Left lung (tissue), 10 donors: ENCODE measurements around the gene EFNB2. TPM values are rescaled to one million over a fixed set of nuclear protein-coding genes. Genes with fewer than 3 reads are reported as not detected.

Experiments used
- ATAC-seq: fragments of 200-7000 bp; cut with Tn5 transposase; one replicate; pipeline ENCODE4 v1.9.1; 2020; ENCODE audit warnings: moderate library complexity
- DNase-seq, 4 donors: peaks; one replicate each; pipeline ENCODE4 v3.0.0-alpha.2; 2013 to 2020
- H3K27ac ChIP-seq, 2 donors: fragments of 200-600 bp; sonication (generic) in 1 of 2; one replicate each; pipeline versions ENCODE4 v1.5.0 to v1.8.0; 2020 to 2021
- H3K27me3 ChIP-seq, 2 donors: fragments of 200-600 bp; sonication (generic) in 1 of 2; one replicate each; pipeline versions ENCODE4 v1.5.0 to v1.8.0; 2020 to 2021
- H3K36me3 ChIP-seq, 2 donors: fragments of 200-600 bp; sonication (generic) in 1 of 2; one replicate each; pipeline versions ENCODE4 v1.5.0 to v1.8.0; 2020 to 2021
- H3K4me1 ChIP-seq, 2 donors: fragments of 200-600 bp; one replicate each; pipeline ENCODE4 v1.8.0; 2021
- H3K4me3 ChIP-seq, 2 donors: fragments of 200-600 bp; sonication (generic) in 1 of 2; one replicate each; pipeline versions ENCODE4 v1.5.0 to v1.8.0; 2020 to 2021; ENCODE audit warnings: mild to moderate bottlenecking in 1 of 2
- H3K9me3 ChIP-seq, 2 donors: fragments of 200-600 bp; sonication (generic) in 1 of 2; one replicate each; pipeline versions ENCODE4 v1.5.0 to v1.8.0; 2020 to 2021
- intact Hi-C, 2 donors: fragments of 100-400 bp; cut with DNase I; formaldehyde crosslinking; loops; one replicate each; pipeline versions ENCODE4 v1.11.2 to v1.14.2; 2022
- polyA plus RNA-seq, 6 donors: library from polyadenylated mRNA; unstranded; fragments of 120-200 nt; gene quantifications; one replicate each; pipeline ENCODE4 v1.2.1, GENCODE V29; 2013; ENCODE audit not compliant: insufficient read length in 6 of 6
- total RNA-seq, 2 donors: library from RNA; stranded (reverse); fragmentation: NEBNext Ultra II Directional; extraction: Animal tissue kit (Norgen Biotek cat#: 25700); gene quantifications; one replicate each; pipeline ENCODE4 v1.2.1, GENCODE V29; 2021
- TF ChIP-seq, protein P1 (sequence below), 2 donors: fragments of 200-600 bp; sonication (generic) in 1 of 2; IDR thresholded peaks; one replicate each; pipeline versions ENCODE4 v1.5.0 to v1.8.0; 2021; ENCODE audit warnings: antibody characterized with exemption in 2 of 2
- donor health status: DM: no; HTN: yes; CAD: no.
- donor health status: DM: no; HTN: no; CAD: no.

Gene EFNB2
- total and polyA plus RNA-seq, 8 donors, result 39.6 to 95.6 (median 85.5) TPM

DNA sequence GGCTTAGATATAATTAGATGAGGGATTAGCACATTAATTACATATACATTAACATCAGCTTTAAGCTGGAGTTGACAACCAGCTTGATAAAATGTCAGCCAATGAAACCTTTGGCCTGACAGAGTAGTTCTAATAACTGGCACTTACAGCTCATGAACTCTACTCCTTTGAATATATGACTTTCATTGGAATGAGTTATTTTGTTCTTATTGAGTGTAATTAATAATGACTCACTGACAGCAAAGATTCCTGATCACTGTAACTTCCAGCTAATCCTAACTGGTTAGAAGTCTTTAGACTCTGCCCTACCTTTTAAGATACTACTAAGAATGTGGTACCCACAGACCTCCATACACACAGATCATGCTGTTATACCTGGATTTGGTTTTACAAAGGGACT lies 41.0 kb downstream of the EFNB2 start:
- intact Hi-C loops, result no loop called here
- ATAC-seq (no peak), DNase-seq (no peak)
- peaks cover 0 to 26% of the 10 kb centered on the region in 2 donors for H3K36me3 ChIP-seq
- H3K9me3 ChIP-seq, result no peaks in the 10 kb centered on the region
- H3K27me3 ChIP-seq, result peaks cover 0 to 24% of the 10 kb centered on the region in 2 donors
- no peak overlapping the region for H3K27ac ChIP-seq
- H3K4me1 ChIP-seq, result peaks cover 4 to 67% of the 10 kb centered on the region in 2 donors
- no peak overlapping the region for H3K4me3 ChIP-seq
- TF ChIP-seq, protein P1, sequence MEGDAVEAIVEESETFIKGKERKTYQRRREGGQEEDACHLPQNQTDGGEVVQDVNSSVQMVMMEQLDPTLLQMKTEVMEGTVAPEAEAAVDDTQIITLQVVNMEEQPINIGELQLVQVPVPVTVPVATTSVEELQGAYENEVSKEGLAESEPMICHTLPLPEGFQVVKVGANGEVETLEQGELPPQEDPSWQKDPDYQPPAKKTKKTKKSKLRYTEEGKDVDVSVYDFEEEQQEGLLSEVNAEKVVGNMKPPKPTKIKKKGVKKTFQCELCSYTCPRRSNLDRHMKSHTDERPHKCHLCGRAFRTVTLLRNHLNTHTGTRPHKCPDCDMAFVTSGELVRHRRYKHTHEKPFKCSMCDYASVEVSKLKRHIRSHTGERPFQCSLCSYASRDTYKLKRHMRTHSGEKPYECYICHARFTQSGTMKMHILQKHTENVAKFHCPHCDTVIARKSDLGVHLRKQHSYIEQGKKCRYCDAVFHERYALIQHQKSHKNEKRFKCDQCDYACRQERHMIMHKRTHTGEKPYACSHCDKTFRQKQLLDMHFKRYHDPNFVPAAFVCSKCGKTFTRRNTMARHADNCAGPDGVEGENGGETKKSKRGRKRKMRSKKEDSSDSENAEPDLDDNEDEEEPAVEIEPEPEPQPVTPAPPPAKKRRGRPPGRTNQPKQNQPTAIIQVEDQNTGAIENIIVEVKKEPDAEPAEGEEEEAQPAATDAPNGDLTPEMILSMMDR (IDR thresholded peaks at IDR 0.05), result no peak

DNA sequence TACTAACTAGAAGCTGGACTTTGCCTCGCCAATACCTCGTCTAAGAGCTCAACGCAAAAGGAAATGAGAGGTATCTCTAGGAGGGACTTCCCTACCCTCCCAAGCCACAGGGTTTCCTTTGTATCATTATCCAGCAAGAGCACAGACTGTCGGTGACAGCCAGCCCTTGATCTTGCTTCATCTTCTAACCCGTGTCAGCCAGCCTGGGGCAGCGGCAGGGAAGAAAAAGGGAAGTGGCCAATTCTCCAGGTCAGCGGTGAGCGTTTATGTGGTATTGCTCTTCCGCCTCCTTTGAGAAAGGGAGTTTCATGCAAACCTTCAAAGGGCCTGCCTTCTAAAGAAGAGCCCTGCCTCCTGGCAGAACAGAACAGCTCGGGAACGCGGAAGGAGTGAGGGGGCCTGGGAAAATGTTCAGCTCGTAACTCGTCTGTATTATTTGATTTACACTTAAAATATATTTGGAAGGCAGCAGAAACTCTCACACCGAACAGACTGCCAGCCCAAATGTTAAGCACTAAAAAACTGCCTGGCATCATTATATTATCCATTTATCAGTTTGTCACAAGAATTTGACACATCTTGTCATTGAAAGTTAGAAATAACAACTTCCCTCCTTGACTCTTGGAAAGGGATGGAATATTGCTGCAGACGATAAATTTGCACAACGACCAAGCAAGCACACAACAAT lies 41.8 kb downstream of the EFNB2 start:
- ATAC-seq (peak; percentile 70), DNase-seq (peak in 1 of 4 donors; percentile 39)
- peaks cover 0 to 26% of the 10 kb centered on the region in 2 donors for H3K36me3 ChIP-seq
- no peak overlapping the region for H3K4me3 ChIP-seq
- TF ChIP-seq, protein P1 (IDR thresholded peaks at IDR 0.05), result no peak
- H3K9me3 ChIP-seq, result no peaks in the 10 kb centered on the region
- peak overlapping the region in 1 of 2 donors; percentile 3 for H3K27ac ChIP-seq
- H3K4me1 ChIP-seq, result peaks cover 4 to 61% of the 10 kb centered on the region in 2 donors
- intact Hi-C loops, result no loop called here
- peaks cover 0 to 24% of the 10 kb centered on the region in 2 donors for H3K27me3 ChIP-seq

DNA sequence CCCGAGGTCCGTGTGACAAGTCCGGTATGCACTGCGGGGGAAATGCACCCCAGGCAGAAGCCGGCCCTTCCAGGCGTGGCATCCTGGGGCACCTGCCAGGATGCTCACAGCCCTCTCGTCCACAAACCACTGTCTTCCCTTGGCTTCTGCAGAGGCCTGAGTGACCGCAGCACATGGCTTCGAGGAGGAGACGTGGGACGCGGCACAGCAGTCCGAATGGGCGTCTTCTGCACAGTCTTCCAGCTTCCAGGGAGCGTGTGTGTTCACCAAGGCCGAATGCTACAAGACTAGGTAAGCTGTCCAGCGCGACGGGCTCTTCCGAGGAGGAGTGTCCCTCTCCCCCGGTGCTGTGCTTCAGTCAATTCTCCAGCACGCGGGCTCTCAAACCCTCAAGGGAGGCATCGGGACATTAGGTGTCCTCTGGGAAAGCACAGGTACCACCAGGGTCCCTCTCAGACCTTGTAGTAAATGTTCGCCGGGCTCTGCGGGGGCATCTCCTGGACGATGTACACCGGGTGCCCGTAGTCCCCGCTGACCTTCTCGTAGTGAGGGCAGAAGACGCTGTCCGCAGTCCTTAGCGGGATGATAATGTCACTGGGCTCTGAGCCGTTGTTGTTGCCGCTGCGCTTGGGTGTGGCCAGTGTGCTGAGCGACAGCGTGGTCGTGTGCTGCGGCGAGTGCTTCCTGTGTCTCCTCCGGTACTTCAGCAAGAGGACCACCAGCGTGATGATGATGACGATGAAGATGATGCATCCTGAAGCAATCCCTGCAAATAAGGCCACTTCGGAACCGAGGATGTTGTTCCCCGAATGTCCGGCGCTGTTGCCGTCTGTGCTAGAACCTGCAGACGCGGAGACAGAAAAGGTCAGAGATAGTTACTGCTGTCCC lies 42.6 kb downstream of the EFNB2 start:
- H3K4me1 ChIP-seq, result peaks cover 4 to 52% of the 10 kb centered on the region in 2 donors

DNA sequence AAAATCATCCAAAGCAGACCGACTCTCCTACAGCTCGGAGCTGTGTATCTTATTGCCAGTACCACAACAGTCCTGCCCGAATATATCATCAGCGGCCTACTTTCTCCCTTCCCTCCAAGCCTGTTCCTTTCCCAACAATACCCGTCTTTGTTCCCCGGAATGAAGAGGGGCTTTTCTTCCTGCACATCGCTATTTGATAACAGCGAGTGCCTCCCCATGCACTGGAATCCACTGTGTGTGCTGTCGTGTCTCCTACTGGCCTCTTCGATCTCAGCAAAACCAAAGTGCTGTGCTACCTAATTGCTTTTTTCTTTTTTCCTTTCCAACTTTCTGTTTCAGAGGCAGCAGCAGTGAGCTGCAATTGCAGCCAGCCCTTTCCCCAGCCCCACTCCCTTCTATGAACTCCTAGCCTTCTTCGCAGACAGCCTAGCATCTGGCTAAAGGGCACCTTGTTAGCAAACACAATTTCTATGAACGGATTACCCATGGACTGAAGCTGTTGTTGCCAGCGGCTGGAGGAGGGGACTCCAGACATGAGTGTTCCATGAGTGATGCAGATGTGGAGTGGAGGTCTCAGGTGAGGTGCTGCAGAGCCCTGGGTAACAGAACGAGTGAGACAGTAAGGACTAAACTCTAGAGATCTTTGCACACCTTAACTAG lies 43.4 kb downstream of the EFNB2 start:
- peaks cover 4 to 47% of the 10 kb centered on the region in 2 donors for H3K4me1 ChIP-seq

More for the DNA sequence above, 42.6 kb downstream of the EFNB2 start:
- H3K4me3 ChIP-seq, result no peak overlapping the region
- intact Hi-C loops, result no loop called here
- DNase-seq (peak in 1 of 4 donors; percentile 61), ATAC-seq (no peak)
- no peaks in the 10 kb centered on the region for H3K9me3 ChIP-seq
- H3K27ac ChIP-seq, result no peak overlapping the region
- H3K27me3 ChIP-seq, result peaks cover 0 to 24% of the 10 kb centered on the region in 2 donors
- TF ChIP-seq, protein P1 (IDR thresholded peaks at IDR 0.05), result no peak
- peaks cover 0 to 26% of the 10 kb centered on the region in 2 donors for H3K36me3 ChIP-seq

More for the DNA sequence above, 43.4 kb downstream of the EFNB2 start:
- Histone ChIP-seq H3K27ac (no peak overlapping the region), H3K36me3 (peaks cover 0 to 26% of the 10 kb centered on the region in 2 donors), H3K9me3 (no peaks in the 10 kb centered on the region), H3K4me3 (no peak overlapping the region), H3K27me3 (peaks cover 0 to 24% of the 10 kb centered on the region in 2 donors)
- ATAC-seq, result no peak
- DNase-seq, result no peak
- TF ChIP-seq, protein P1 (IDR thresholded peaks at IDR 0.05), result no peak
- intact Hi-C loops, result no loop called here
